Spinal cord (tissue), 10 donors: ENCODE results near the gene CYB5D1. TPM values are rescaled to one million over a fixed set of nuclear protein-coding genes. Genes with fewer than 3 reads are reported as not detected.

Source experiments
- DNase-seq, 6 donors: peaks; one replicate each; pipeline versions ENCODE4 v3.0.0 to v3.0.0-alpha.2; 2013 to 2015; ENCODE audit warnings: low spot score in 6 of 6, low read depth in 4 of 6
- H3K27ac ChIP-seq: one replicate; pipeline ENCODE4 v1.5.1; 2013; ENCODE audit warnings: low read depth, low read length, control low read depth
- H3K27me3 ChIP-seq: one replicate; pipeline ENCODE4 v1.6.1; 2013; ENCODE audit warnings: low read length; ENCODE audit not compliant: control insufficient read depth, insufficient read depth
- H3K36me3 ChIP-seq: one replicate; pipeline ENCODE4 v1.6.1; 2013; ENCODE audit warnings: low read length; ENCODE audit not compliant: control insufficient read depth, insufficient read depth
- H3K4me1 ChIP-seq: one replicate; pipeline ENCODE4 v1.6.1; 2013; ENCODE audit warnings: low read length; ENCODE audit not compliant: control insufficient read depth, insufficient read depth
- H3K4me3 ChIP-seq: one replicate; pipeline ENCODE4 v1.5.1; 2013; ENCODE audit warnings: low read depth, low read length, control low read depth
- H3K9me3 ChIP-seq: one replicate; pipeline ENCODE4 v1.6.1; 2013; ENCODE audit warnings: low read length; ENCODE audit not compliant: control insufficient read depth, insufficient read depth
- WGBS: methylation state at CpG from one replicate; pipeline ENCODE4 v1.1.5; 2013; ENCODE audit warnings: missing lambda C conversion rate; ENCODE audit not compliant: insufficient coverage; 5-methylcytosine and 5-hydroxymethylcytosine counted together
- polyA plus RNA-seq, 2 donors: library from polyadenylated mRNA; unstranded; fragments of 120-200 nt; gene quantifications; one replicate each; pipeline ENCODE4 v1.2.1, GENCODE V29; 2013; ENCODE audit not compliant: insufficient read length in 2 of 2
- total RNA-seq, 2 donors: library from RNA; depleted of rRNA in 1 of 2; stranded (reverse); fragments of 120-200 nt in 1 of 2; fragments of >200 nt in 1 of 2; gene quantifications; one replicate each; pipeline versions ENCODE4 v1.2.3 to v1.2.4, GENCODE V29; 2013 to 2014
- donor health status: healthy.

The CYB5D1 gene
- total and polyA plus RNA-seq, 4 donors = 8.2 to 21.9 (median 20.6) TPM

GRCh38 chr17:7833011-7833794 lies 24.6 kb upstream of the CYB5D1 start:
- 32% methylated on average over 18 of the region's 19 CpGs for WGBS
- Histone ChIP-seq H3K27me3 (no peaks in the 10 kb centered on the region), H3K36me3 (no peaks in the 10 kb centered on the region), H3K9me3 (no peaks in the 10 kb centered on the region), H3K4me3 (peak overlapping the region; percentile 89), H3K27ac (no peak overlapping the region), H3K4me1 (peaks cover 37% of the 10 kb centered on the region)
- no peak for DNase-seq

- Histone ChIP-seq H3K4me3 (peak within 1 kb of the TSS; percentile 89), H3K36me3 (no peaks in the 10 kb centered on the region), H3K27me3 (no peaks in the 10 kb centered on the region), H3K27ac (peak within 1 kb of the TSS; percentile 99), H3K4me1 (peaks cover 44% of the 10 kb centered on the region), H3K9me3 (no peaks in the 10 kb centered on the region)
- WGBS = under 1% methylated on average over 41 of the region's 49 CpGs
- peak in 4 of 6 donors; percentile 60 to 94 (median 76) for DNase-seq
Observed at GRCh38 chr17:7833795-7834541, 23.8 kb upstream of the CYB5D1 start, which contains the start of gene KDM6B. Gene KDM6B (plus strand): TSS chr17:7834217. CDS start chr17:7845555, 11,338 bp downstream.

- DNase-seq = peak in 2 of 6 donors; percentile 15 to 47
- 0% methylated on average over 10 of the region's 20 CpGs for WGBS
- Histone ChIP-seq H3K4me1 (peaks cover 49% of the 10 kb centered on the region), H3K27me3 (no peaks in the 10 kb centered on the region), H3K27ac (peak overlapping the region; percentile 99), H3K36me3 (no peaks in the 10 kb centered on the region), H3K4me3 (peak overlapping the region; percentile 89), H3K9me3 (no peaks in the 10 kb centered on the region)
Observed at GRCh38 chr17:7834542-7834956, 23.3 kb upstream of the CYB5D1 start.

DNA sequence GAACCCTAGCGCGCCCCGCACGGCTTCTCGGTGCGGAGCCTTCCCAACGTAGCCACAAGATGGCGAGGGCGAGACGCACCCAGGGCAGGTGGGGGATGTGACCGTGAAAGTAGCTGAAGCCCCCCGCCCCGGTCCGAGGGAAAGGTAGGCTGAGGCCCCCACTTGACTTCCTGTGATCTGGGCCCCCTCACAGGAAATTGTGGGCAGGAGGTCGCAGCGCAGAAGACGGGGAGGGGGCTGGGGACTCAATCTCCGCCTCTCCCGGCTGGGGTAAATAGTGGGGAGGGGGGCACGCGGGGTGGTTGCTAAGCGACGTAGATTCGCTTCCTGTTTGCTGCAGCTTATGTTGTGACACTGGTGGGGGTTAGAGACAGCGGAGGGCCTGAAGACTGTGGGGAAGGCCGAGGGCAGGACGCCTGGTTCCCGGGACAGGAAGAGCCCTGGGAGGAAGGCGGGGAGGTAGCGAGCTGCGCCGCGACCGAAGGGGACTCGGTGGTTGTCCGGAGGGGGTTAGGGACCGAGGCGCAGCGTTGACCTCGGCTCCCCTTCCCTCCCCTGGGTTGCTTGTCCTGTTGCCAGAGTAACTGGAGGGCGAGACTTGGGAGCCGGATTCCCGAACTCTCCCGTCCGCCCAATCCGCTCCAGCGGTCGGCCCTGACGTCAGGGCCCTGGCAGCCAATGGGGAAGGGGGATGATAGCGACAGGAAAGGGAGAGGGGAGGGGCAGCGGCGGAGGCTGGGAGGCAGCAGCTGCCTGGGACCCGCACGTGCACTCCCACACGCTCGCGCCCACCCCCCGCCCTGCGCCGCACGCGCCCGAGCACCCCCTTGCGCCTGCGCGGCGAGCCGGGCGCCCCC lies 22.6 kb upstream of the CYB5D1 start:
- peaks cover 54% of the 10 kb centered on the region for H3K4me1 ChIP-seq
- peak; percentile 97 to 100 (median 98) for DNase-seq
- WGBS = 0% methylated on average over 68 of the region's 69 CpGs
- peak overlapping the region; percentile 99 for H3K27ac ChIP-seq
- no peaks in the 10 kb centered on the region for H3K9me3 ChIP-seq
- no peaks in the 10 kb centered on the region for H3K27me3 ChIP-seq
- peak overlapping the region; percentile 97 for H3K4me3 ChIP-seq
- H3K36me3 ChIP-seq = no peaks in the 10 kb centered on the region

GRCh38 chr17:7835814-7836595 lies 21.8 kb upstream of the CYB5D1 start:
- Histone ChIP-seq H3K4me3 (peak overlapping the region; percentile 97), H3K9me3 (no peaks in the 10 kb centered on the region), H3K27ac (peak overlapping the region; percentile 99), H3K36me3 (no peaks in the 10 kb centered on the region), H3K4me1 (peaks cover 56% of the 10 kb centered on the region), H3K27me3 (no peaks in the 10 kb centered on the region)
- DNase-seq = peak in 3 of 6 donors; percentile 60 to 91 (median 86)
- WGBS = under 1% methylated on average over 61 of the region's 61 CpGs

DNA sequence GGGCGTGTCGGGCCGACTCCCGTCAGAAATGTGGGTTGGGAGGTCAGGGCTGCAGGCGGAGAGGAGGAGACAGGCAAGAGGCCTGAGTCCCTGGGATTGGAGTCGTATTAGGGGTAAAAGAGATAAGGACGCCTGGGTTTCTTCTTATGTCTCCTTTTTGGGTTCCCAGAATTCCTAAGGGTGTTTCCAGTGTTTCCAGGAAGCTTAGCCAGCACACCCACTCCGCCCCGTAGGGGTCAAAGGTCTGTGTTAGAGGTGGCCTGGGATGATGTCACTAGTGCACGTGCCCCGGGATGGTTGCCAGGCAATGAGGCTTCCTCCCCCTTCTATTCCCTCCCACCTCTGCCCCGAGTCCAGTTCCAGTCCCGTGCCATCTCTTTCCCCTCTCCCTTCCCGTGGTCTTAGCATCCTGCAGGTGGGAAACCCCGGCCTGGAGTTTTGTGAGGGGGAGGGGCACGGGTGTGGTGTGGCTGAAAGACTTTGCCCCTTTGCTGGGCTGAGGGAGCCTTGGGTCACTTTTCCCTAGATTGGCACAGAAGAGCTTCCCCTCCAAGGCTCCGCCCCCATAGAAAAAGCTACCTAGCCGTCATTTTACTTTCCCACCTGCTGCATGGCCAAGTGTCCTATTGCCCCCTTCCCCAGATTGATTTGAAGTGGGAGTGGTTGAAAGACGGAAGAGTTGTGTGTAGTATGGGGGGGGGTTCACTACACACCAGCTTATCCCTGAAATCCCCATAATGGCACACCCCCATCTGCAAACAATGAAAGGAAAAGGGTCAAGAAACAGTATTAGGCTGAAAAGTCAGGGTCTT lies 21.0 kb upstream of the CYB5D1 start:
- no peaks in the 10 kb centered on the region for H3K27me3 ChIP-seq
- H3K36me3 ChIP-seq = no peaks in the 10 kb centered on the region
- H3K4me3 ChIP-seq = peak overlapping the region; percentile 97
- DNase-seq = peak in 5 of 6 donors; percentile 87 to 97 (median 91)
- peaks cover 61% of the 10 kb centered on the region for H3K4me1 ChIP-seq
- H3K27ac ChIP-seq = peak overlapping the region; percentile 99
- H3K9me3 ChIP-seq = no peaks in the 10 kb centered on the region
- 0% methylated on average over 7 of the region's 19 CpGs for WGBS

DNA sequence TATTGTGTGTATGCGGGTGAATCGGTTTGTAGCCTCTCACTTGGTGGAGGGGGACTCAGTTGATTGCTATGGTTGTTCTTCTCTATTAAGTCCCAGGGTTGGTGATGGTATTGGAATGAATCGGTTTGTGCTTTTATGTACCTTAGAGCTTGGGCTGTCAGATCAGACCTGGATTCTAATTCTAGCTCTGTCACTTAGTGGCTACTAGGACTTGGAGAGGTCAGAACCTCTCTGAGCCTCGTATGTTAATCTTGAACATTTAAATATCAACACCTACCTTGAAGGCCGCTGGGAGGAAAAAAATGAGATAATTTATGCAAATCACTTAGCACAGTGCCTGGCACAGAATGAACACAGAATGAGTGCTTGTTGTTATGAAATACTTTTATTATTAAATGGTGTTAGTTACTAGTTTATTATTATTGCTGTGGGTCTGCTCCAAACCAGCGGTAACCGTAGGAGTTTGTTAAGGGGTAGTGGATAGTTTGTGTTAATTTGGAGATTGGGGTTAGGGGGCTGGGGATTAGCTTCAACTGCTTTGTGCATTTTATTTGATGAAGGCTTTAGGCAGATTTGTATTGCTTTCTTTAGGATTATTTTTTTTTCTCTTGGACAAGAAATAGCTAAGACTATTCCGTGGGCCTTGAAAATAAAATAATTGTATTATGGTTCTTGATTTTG lies 20.3 kb upstream of the CYB5D1 start:
- Histone ChIP-seq H3K27ac (peak overlapping the region; percentile 99), H3K4me1 (peaks cover 66% of the 10 kb centered on the region), H3K4me3 (peak overlapping the region; percentile 97), H3K27me3 (no peaks in the 10 kb centered on the region), H3K36me3 (no peaks in the 10 kb centered on the region), H3K9me3 (no peaks in the 10 kb centered on the region)
- DNase-seq = peak in 1 of 6 donors; percentile 33
- 3% methylated on average over 4 of the region's 8 CpGs for WGBS
